ENCODE measurements around the gene MID1.

The MID1 gene

DNA sequence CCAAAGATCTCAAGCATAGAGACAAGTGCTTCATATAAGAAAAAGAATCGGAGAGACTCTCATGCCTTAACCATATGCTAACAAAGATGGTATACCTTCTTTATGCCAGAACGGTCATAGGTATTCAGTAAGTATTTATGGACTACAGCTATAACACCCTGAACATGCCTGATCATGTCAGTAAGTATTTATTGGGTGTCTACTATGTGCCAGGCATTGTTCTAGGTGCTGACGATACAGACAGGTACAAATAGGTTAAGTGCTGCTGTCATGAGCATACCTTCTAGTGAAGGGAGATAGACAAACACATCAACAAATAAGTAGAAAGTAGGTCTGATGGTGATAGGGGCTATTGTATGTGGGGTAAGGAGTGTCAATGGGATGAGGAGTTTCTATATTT lies 9.5 kb upstream of the MID1 start:
- Histone ChIP-seq H3K79me2 (ENCODE audit: low read length) (no peaks in the 10 kb centered on the region), H2AFZ (ENCODE audit: low read depth, low read length) (no peak overlapping the region), H3K9ac (ENCODE audit: low read length) (no peak overlapping the region), H3K27me3 (ENCODE audit: low read depth, low read length) (no peaks in the 10 kb centered on the region; the same call in 1 of the 2 replicates), H4K20me1 (ENCODE audit: insufficient read depth, low read length) (no peaks in the 10 kb centered on the region), H3K4me3 (ENCODE audit: low read length) (no peak overlapping the region), H3K9me3 (ENCODE audit: insufficient read depth, low read length) (no peaks in the 10 kb centered on the region), H3K4me1 (ENCODE audit: low read length) (no peaks in the 10 kb centered on the region), H3K4me2 (ENCODE audit: low read length) (no peak overlapping the region), H3K27ac (ENCODE audit: low read length) (no peak overlapping the region), H3K36me3 (replicated peaks; ENCODE audit: low read depth, low read length) (no peaks in the 10 kb centered on the region)
- no peak for TF ChIP-seq EZH2phosphoT487 (IDR thresholded peaks at IDR 0.05; ENCODE audit: low read depth)
- TF ChIP-seq, protein P1, sequence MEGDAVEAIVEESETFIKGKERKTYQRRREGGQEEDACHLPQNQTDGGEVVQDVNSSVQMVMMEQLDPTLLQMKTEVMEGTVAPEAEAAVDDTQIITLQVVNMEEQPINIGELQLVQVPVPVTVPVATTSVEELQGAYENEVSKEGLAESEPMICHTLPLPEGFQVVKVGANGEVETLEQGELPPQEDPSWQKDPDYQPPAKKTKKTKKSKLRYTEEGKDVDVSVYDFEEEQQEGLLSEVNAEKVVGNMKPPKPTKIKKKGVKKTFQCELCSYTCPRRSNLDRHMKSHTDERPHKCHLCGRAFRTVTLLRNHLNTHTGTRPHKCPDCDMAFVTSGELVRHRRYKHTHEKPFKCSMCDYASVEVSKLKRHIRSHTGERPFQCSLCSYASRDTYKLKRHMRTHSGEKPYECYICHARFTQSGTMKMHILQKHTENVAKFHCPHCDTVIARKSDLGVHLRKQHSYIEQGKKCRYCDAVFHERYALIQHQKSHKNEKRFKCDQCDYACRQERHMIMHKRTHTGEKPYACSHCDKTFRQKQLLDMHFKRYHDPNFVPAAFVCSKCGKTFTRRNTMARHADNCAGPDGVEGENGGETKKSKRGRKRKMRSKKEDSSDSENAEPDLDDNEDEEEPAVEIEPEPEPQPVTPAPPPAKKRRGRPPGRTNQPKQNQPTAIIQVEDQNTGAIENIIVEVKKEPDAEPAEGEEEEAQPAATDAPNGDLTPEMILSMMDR (IDR thresholded peaks at IDR 0.05; ENCODE audit: low read depth, low read length) = no peak

DNA sequence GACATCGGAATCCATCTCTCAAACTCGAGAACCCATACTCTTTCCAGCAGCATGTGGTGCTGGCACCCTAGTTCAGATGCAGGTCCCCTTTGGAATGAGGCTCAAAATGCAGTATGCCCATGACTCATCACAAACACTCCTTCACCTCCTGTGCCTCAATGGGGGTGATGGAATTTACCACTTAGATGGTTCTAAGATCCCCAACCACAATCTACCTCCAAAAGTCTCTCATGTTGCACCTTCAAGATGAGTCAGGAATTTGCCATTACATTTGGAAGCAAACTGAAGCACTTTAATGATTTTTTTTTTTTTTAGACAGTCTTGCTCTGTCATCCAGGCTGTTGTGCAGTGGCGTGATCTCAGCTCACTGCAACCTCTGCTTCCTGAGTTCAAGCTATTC lies 8.5 kb upstream of the MID1 start:
- Histone ChIP-seq H3K36me3 (replicated peaks; ENCODE audit: low read depth, low read length) (no peaks in the 10 kb centered on the region), H3K4me3 (ENCODE audit: low read length) (no peak overlapping the region), H4K20me1 (ENCODE audit: insufficient read depth, low read length) (no peaks in the 10 kb centered on the region), H3K4me2 (ENCODE audit: low read length) (no peak overlapping the region), H2AFZ (ENCODE audit: low read depth, low read length) (no peak overlapping the region), H3K79me2 (ENCODE audit: low read length) (no peaks in the 10 kb centered on the region), H3K9me3 (ENCODE audit: insufficient read depth, low read length) (no peaks in the 10 kb centered on the region), H3K4me1 (ENCODE audit: low read length) (no peaks in the 10 kb centered on the region), H3K27ac (ENCODE audit: low read length) (no peak overlapping the region), H3K9ac (ENCODE audit: low read length) (no peak overlapping the region), H3K27me3 (ENCODE audit: low read depth, low read length) (no peaks in the 10 kb centered on the region; the same call in 1 of the 2 replicates)
- TF ChIP-seq EZH2phosphoT487 (IDR thresholded peaks at IDR 0.05; ENCODE audit: low read depth) = no peak
- TF ChIP-seq, protein P1 (IDR thresholded peaks at IDR 0.05; ENCODE audit: low read depth, low read length) = no peak

DNA sequence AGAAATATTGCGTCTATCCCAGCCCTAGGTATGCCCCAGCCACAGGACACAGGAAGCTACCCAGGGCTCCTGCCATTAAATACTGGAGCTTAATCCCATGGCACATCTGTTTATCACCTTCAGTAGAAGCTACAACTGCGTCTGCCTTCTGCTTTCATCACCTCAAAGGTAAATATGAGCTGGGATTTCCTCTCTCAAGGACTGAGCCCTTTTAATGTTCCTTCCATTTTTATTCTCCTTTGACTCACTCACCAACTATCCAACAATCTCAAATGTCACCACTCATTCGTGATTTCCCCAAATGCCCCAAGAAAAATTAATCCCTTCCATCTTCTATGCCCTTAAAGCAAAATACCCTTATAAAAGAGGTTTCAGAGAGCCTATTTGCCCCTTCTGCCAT lies 1.8 kb upstream of the MID1 start:
- H3K36me3 ChIP-seq (replicated peaks; ENCODE audit: low read depth, low read length) = no peaks in the 10 kb centered on the region
- H3K79me2 ChIP-seq (ENCODE audit: low read length) = no peaks in the 10 kb centered on the region
- no peaks in the 10 kb centered on the region for H3K9me3 ChIP-seq (ENCODE audit: insufficient read depth, low read length)
- H4K20me1 ChIP-seq (ENCODE audit: insufficient read depth, low read length) = no peaks in the 10 kb centered on the region
- H3K9ac ChIP-seq (ENCODE audit: low read length) = no peak overlapping the region
- TF ChIP-seq EZH2phosphoT487 (IDR thresholded peaks at IDR 0.05; ENCODE audit: low read depth) = no peak
- TF ChIP-seq, protein P1 (IDR thresholded peaks at IDR 0.05; ENCODE audit: low read depth, low read length) = no peak
- no peaks in the 10 kb centered on the region for H3K4me1 ChIP-seq (ENCODE audit: low read length)
- no peak overlapping the region for H3K27ac ChIP-seq (ENCODE audit: low read length)
- H3K4me3 ChIP-seq (ENCODE audit: low read length) = no peak overlapping the region
- H2AFZ ChIP-seq (ENCODE audit: low read depth, low read length) = no peak overlapping the region
- peaks cover 3% of the 10 kb centered on the region; the same call in 1 of the 2 replicates for H3K27me3 ChIP-seq (ENCODE audit: low read depth, low read length)
- H3K4me2 ChIP-seq (ENCODE audit: low read length) = no peak overlapping the region

DNA sequence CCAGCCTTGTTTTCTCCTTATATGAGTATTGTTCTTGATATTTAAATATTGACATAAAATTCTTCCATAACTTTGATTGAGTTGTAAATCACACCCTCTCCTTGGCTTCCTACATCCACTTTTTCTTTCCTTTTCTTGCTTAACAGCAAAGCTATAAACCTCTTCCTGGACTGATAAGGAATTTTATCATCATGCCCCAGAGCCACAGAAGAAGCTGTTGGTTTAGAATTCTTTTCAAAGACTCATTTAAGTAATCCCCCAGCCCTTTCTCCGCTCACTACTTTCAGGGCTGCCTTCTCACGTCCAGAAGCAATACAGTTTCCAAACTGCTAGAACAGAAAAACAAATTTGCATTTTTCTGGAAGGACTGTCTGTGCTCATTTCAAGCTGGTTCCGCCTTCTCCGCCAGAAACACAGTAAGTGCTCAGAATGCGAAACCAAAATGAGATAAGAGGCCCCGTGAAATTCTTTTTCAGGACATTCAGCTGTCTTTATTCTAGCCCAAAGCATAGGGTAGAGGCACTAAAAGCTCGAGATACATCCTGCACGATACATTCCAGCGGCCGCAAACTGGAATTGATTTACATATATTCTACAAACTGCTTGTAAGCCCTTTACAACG lies 849 bp downstream of the MID1 start:
- H3K36me3 ChIP-seq (replicated peaks; ENCODE audit: low read depth, low read length) = no peaks in the 10 kb centered on the region
- no peak overlapping the region for H3K4me2 ChIP-seq (ENCODE audit: low read length)
- no peaks in the 10 kb centered on the region for H3K4me1 ChIP-seq (ENCODE audit: low read length)
- no peak overlapping the region for H3K4me3 ChIP-seq (ENCODE audit: low read length)
- H3K9ac ChIP-seq (ENCODE audit: low read length) = no peak overlapping the region
- no peaks in the 10 kb centered on the region for H4K20me1 ChIP-seq (ENCODE audit: insufficient read depth, low read length)
- no peak for TF ChIP-seq EZH2phosphoT487 (IDR thresholded peaks at IDR 0.05; ENCODE audit: low read depth)
- TF ChIP-seq, protein P1 (IDR thresholded peaks at IDR 0.05; ENCODE audit: low read depth, low read length) = no peak
- no peak overlapping the region for H2AFZ ChIP-seq (ENCODE audit: low read depth, low read length)
- peaks cover 3% of the 10 kb centered on the region; the same call in 1 of the 2 replicates for H3K27me3 ChIP-seq (ENCODE audit: low read depth, low read length)
- H3K79me2 ChIP-seq (ENCODE audit: low read length) = no peaks in the 10 kb centered on the region
- H3K9me3 ChIP-seq (ENCODE audit: insufficient read depth, low read length) = no peaks in the 10 kb centered on the region
- H3K27ac ChIP-seq (ENCODE audit: low read length) = no peak overlapping the region
